ENCODE results near the gene UBE2J1.

UBE2J1 gene

GRCh38 chr6:89375427-89376267, 23.1 kb upstream of the UBE2J1 start:
- Histone ChIP-seq H3K4me3 (no peak overlapping the region), H3K27me3 (no peaks in the 10 kb centered on the region), H3K27ac (no peak overlapping the region), H3K4me1 (peaks cover 0 to 5% (median 0%) of the 10 kb centered on the region in 4 donors), H3K36me3 (no peaks in the 10 kb centered on the region), H3K9me3 (no peaks in the 10 kb centered on the region)
- no peak for DNase-seq
- intact Hi-C loops (cut with DNase I; ENCODE audit: low total_unique reads): no loop called here
- no peak for TF ChIP-seq CTCF (IDR thresholded peaks at IDR 0.05)

- H3K4me1 ChIP-seq: peaks cover 0 to 15% (median 7%) of the 10 kb centered on the region in 4 donors
- H3K4me3 ChIP-seq: no peak overlapping the region
- H3K36me3 ChIP-seq: no peaks in the 10 kb centered on the region
- no peak for DNase-seq
- no peaks in the 10 kb centered on the region for H3K9me3 ChIP-seq
- H3K27ac ChIP-seq: no peak overlapping the region
- no peak for TF ChIP-seq CTCF (IDR thresholded peaks at IDR 0.05)
- intact Hi-C loops (cut with DNase I; ENCODE audit: low total_unique reads): no loop called here
- H3K27me3 ChIP-seq: no peaks in the 10 kb centered on the region
Observed at GRCh38 chr6:89372506-89372901, 20.0 kb upstream of the UBE2J1 start.

GRCh38 chr6:89371849-89372505, 19.5 kb upstream of the UBE2J1 start:
- TF ChIP-seq CTCF (IDR thresholded peaks at IDR 0.05): peak; percentile 78 to 86
- Histone ChIP-seq H3K36me3 (no peaks in the 10 kb centered on the region), H3K4me1 (peaks cover 0 to 15% (median 7%) of the 10 kb centered on the region in 4 donors), H3K9me3 (no peaks in the 10 kb centered on the region), H3K27ac (no peak overlapping the region), H3K4me3 (no peak overlapping the region), H3K27me3 (no peaks in the 10 kb centered on the region)
- intact Hi-C loops (cut with DNase I; ENCODE audit: low total_unique reads): no loop called here
- peak; percentile 63 to 81 for DNase-seq

- peak overlapping the region in 1 of 2 donors; percentile 12 for H3K27ac ChIP-seq
- no peaks in the 10 kb centered on the region for H3K27me3 ChIP-seq
- peak in 1 of 2 donors; percentile 84 for DNase-seq
- no peak overlapping the region for H3K4me3 ChIP-seq
- H3K36me3 ChIP-seq: no peaks in the 10 kb centered on the region
- intact Hi-C loops (cut with DNase I; ENCODE audit: low total_unique reads): loop anchor here (10.0 kb wide), 1 partner anchor 46 kb away; the partner anchor contains the start of gene RRAGD
- H3K4me1 ChIP-seq: peaks cover 0 to 15% (median 7%) of the 10 kb centered on the region in 4 donors
- no peaks in the 10 kb centered on the region for H3K9me3 ChIP-seq
- peak; percentile 45 to 51 for TF ChIP-seq CTCF (IDR thresholded peaks at IDR 0.05)
Observed at GRCh38 chr6:89368999-89369398, 16.5 kb upstream of the UBE2J1 start.

GRCh38 chr6:89368107-89368506, 15.6 kb upstream of the UBE2J1 start:
- H3K36me3 ChIP-seq: no peaks in the 10 kb centered on the region
- no peaks in the 10 kb centered on the region for H3K9me3 ChIP-seq
- peaks cover 0 to 15% (median 7%) of the 10 kb centered on the region in 4 donors for H3K4me1 ChIP-seq
- no peak overlapping the region for H3K4me3 ChIP-seq
- intact Hi-C loops (cut with DNase I; ENCODE audit: low total_unique reads): loop anchor here (10.0 kb wide), 1 partner anchor 47 kb away; the partner anchor contains the start of gene RRAGD
- H3K27me3 ChIP-seq: no peaks in the 10 kb centered on the region
- peak; percentile 67 to 72 for DNase-seq
- no peak overlapping the region for H3K27ac ChIP-seq
- TF ChIP-seq CTCF (IDR thresholded peaks at IDR 0.05): peak; percentile 71 to 77
